ENCODE data around the gene URB1.
"Not testable (repeated sequence)": the region's sequence is repeated elsewhere in the genome, so short reads cannot be mapped to it uniquely, and the experiment has no call there.

URB1 gene, protein sequence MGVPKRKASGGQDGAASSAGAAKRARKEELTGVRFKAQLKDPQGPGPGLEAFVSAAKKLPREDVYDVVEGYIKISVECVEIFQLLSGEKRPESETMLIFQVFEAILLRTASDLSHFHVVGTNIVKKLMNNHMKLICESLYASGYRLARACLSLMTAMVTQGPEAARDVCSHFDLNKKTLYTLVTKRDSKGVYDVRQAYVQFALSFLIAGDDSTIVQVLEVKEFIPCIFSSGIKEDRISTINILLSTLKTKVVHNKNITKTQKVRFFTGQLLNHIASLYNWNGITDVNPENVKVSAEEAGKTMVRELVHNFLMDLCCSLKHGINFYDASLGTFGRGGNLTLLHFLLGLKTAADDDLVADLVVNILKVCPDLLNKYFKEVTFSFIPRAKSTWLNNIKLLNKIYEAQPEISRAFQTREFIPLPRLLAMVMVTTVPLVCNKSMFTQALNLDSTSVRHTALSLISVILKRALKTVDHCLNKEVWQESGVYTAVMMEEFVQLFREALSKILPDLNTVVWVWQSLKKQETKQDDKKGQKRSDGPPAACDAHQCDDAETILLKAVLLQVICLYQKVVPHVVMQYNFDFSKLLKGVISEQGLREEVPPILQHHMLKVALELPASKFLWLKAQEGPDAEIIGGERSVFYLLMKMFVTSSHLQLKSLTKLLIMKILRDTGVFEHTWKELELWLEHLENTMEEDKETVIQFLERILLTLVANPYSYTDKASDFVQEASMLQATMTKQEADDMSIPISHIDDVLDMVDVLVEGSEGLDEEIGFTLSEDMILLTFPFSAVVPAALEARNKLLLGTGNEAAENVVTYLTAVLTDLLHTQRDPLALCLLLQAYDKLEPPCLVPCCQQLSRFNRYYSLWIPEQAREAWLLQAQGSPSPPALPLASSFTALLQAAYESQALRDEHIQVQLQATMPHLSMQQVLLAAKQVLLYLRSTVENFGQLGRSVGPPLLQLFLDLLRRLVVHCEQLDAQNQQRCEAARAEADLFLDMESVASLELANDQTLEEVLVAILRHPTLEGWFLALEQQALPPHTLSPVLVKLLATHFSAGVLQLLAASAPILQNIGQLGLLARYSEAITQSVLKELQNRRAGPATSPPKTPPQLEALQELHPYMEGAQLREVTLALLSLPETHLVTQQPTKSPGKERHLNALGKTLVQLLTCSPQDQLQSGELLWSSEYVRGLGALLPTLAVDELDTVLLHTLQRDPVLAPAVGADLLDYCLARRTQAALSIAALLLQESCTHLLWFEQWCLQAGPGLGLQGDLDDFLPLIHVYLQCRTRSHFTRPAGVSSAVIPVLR (N-terminal part only)

DNA sequence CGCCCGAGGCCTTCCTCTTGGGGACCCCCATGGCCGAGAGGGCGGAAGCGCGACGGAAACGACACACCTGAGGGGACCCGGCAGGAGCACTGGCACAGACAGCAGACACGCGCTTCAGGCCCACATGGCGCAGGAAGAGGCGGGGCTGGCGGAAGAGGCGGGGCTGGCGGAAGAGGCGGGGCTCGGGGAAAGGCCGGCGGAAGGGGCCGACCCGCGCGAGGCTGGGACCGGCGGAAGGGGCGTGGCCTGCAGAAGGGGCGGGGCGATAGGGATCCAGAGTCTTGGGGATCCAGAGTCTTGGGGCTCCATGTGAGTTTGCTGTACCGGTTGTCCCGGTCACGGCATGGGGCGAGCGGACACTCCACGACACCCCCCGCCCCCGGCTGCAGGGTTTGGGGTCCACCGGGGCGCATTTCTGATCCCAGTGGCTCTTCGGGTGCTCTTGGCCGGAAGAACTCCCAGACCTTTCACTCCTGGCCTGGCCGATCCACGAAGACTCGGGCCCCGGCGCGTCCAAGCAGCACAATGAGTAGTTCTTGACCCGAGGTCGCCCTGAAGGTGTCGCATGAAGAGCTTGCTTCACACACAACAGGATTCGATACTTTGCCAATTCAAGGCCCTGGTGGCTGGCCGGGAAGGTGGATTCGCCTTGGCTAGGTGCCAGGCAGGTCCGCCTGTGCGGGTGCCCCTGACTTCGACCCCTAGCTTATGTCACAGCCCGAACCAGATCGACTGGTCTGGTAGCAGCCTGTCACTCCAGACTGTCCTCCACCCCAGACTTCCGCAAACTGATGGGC is at the start of gene URB1:
Gene URB1 (minus strand): TSS at position 133 of the 797 bp plus-strand sequence. CDS start 102 bp downstream, at position 31.
- peak; percentile 97 for DNase-seq (ENCODE audit: low read depth)

DNA sequence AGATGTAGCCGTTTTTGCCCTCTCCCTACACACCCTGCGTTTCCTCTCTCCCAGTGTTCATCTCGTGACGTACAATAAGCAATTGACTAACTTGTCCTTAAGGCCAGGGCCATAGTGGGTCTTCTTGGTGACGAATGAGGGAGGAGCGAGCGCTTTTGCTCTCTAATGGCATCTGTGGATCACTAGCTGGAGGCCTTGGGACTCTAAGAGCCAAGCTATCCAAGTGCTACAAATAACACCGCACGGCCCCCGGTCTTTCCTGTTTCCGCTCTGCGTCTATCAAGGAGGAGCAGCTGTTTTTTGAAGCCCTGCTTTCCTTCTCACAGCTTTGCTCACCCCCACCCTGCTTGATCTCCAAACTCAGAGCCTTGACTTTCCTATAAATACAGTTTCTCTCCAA is 44.9 kb upstream of the URB1 start:
- no peak for DNase-seq (ENCODE audit: low read depth)

DNA sequence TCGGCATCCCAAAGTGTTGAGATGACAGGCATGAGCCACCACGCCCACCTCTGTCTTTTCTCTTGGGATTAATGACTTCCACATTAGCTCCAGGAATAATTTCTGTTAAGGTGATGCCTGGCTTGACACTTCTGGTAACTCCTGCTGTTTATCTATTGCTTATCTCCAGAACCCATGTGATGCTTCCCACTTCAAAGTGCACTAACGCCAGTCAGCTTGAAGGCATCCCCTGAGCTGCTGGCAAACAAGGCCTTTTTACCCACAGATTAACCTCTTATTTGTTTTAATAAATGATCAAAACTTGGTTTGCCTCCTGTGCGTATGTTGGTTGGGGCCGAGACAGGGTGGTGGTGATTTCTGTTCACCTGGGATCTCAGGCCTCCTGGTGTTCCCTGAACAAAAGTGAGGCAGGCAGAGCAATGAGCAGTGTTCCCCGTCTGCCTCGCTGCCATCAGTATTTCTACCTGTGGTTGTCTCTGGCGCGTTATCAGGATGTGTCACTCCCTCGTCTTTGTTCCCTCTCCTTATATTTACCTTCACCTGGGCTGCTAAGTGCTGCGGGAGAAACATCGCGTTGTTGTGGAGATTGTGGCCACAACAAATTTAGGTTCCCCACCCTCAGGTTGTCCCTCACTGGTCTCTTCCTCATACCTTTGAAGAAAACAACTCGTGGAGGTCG is 40.3 kb upstream of the URB1 start:
- not testable (repeated sequence) for DNase-seq (ENCODE audit: low read depth)

DNA sequence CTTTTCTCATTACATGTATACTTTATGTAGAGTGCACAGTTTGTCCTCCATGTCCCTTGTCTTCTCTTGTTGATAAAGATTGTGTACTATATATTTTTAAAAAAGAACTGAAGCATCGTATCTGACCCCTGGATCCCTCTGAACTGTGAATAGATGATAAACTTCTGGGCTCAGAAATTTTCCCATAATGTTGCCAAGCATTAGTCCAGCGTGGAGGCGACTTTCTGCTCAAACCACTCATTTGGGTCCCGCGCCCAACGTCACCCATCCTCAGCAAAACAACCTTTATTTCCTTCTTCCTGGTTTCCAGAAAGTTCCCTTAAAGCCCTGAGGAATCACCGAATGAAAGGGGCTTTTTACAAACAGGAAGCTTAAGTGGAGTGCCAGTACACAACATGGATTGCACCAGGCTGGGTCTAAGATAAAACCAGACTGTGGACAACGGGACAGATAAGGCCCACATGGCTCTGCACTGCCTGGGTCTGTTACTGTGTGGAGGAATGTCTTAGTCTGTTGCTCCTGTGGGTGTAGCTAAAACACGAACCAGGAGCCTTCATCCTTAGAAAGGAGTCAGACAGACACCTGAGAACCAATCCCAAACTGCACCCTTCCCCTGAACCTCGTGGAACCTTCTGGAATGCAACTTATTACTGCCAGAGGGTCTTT is 35.3 kb upstream of the URB1 start:
- DNase-seq (ENCODE audit: low read depth) = no peak

DNA sequence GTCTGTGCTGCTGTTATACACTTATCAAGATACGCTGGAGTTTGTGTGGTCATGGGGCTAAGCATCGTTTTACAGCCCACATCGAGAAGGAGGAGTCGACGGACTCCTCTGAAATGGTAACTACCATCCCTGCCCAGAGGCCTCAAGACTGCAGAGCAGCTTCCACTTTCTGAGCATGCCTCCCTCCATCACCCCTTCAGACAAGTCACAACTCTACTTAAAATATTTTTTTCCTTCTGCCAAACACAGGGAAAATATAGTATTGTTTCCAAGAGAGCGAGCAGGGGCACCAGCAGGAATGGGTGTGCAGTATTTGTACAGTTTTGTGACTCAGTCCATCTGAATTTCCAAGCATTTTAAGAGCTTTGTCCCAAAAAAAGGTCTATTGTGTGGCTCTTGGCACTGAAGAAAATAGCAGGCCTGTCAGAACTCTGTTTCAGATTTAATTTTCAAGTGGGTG is 33.8 kb upstream of the URB1 start:
- no peak for DNase-seq (ENCODE audit: low read depth)

DNA sequence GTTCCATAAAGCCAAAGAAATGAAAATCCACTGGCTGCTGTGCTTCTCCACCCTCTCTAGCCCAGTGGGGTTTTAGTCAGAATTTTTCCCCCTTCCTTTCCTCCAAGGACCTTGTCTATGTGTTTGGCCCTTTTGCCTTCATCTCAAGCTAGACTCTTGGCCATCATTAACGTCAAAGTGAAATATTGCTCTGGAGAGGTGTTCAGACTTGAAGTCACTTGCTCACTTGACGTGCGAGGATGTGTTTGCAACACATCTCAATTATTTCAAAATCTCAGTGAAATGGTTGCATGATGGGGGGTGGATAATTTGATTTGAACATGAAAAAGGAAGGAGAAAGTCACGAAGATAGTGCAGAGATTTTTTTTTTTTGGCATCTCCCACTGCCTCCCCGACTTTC is 33.3 kb upstream of the URB1 start:
- no peak for DNase-seq (ENCODE audit: low read depth)

DNA sequence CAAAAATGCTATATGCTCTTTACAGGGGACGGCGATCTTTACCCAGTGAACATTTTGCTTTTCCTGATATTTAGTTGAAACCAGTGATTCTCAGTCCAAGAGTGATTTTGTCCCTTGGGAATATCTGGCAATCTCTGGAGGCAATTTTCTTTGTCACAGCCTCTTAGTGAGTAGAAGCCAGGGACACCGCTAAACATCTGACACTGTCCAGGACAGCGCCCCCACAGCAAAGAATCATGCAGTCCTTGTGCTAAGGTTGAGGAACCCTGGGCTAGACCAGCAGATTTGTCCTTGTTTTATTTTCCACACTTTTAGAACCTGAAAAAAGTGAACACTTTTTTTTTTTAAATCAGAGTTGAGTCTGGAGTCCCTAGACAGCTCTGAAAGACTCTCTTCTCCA is 32.8 kb upstream of the URB1 start:
- DNase-seq (ENCODE audit: low read depth) = no peak

DNA sequence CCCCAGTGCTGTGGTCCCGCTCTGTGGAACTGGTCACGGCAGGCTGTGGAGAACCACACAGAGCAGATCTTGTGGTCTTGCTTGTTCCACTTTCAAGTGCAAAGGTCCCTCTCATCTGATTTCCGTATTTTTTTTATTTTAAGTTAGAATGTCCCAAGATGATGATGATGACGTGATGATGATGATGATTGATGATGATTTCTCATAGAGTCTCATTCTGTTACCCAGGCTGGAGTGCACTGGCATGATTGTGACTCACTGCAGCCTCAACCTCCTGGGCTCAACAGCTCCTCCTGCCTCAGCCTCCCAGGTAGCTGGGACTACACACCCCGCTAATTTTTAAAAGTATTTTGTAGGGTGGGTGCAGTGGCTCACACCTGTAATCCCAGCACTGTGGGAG is 31.9 kb upstream of the URB1 start:
- no peak for DNase-seq (ENCODE audit: low read depth)

DNA sequence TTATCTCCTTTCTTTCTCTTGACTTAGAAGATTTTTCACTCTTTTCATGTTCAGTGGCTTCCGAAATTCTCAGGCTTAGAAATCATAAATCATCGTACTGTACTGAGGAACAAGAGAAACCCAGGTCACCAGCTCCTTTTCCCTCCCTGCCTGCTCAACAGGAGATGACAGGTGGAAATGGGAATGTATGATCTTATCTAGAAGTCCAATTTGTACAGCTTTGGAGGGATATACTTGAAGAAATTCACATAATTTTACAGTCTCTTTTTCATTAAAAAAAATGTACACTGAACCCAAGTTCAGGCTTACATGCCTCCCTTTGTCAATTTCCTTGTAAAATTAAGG is 31.4 kb upstream of the URB1 start:
- no peak for DNase-seq (ENCODE audit: low read depth)

DNA sequence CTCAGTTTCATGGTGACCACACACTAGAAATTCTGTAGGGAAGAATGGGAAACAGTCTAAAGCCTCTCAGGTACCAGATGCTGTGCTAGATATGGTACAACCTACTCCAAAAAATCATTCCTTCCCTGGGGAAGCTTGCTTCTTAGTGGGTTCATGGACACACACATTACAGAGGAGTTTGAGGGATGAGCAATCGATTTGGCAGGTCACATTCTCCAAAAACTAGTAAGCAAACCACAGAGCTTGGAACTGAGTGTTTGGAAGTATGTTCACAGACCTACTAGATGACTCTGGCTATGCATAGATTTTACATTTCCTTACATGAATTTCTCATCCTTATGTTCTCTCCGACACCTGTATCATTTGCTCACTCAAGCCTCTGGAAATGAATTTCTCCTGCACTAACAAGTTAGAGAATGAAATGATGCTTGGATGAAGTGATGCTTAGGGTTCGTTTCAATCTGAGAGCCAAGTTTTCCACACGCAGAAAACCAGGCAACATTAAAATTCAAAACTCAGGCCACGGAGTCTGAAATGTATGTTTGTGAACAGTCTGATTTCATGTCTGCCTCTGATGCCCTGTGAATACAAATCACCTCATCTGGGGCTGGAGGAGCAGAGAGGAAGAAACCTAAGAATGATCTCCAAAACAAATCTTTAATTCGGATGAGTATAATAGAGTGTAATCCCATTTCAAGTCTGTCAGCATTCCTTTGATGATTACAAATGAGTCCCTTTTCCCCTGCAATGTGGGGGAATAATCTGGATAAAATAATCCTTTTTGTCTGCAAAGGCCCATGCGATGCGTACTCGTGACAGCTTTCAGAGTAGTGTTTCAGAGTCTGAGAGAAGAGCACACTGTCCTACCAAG is 30.7 kb upstream of the URB1 start:
- DNase-seq (ENCODE audit: low read depth) = no peak

DNA sequence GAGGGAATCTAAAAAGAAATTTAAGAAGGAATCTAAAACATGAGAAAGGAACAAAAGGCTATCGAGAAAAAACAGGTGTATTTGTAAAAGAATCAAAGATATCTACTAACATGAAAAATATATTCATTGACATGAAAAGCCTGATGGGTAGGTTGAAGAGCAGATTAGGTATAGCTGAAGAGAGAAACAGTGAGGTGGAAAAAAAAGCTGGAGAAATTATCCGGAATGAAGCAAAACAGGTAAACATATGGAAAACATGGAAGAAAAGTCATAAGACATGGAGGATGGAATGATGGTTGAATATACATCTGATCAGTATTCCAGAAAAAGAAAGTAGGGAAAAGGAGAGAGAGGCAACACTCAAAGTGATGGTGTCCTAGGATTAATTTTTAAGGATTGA is 29.3 kb upstream of the URB1 start:
- DNase-seq (ENCODE audit: low read depth) = no peak

DNA sequence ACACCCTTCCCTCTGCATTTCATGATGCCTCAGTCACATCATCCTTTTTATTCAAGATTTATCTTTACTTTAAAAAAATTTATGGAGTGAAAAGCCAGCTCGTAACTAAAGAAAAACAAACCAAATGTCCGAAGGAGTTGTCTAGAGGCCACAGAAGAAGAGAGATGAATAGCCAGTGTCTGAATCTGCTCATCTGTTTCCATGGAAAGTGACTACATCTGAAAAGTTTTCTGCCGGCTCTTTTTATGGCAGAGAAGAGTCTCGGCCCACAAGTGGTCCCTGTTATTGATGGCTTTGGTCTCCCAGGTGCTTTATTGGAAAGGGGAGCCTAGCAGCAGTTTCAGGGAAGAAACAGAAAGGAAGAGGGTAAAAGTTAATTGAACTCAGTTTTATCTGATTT is 25.3 kb upstream of the URB1 start:
- no peak for DNase-seq (ENCODE audit: low read depth)

DNA sequence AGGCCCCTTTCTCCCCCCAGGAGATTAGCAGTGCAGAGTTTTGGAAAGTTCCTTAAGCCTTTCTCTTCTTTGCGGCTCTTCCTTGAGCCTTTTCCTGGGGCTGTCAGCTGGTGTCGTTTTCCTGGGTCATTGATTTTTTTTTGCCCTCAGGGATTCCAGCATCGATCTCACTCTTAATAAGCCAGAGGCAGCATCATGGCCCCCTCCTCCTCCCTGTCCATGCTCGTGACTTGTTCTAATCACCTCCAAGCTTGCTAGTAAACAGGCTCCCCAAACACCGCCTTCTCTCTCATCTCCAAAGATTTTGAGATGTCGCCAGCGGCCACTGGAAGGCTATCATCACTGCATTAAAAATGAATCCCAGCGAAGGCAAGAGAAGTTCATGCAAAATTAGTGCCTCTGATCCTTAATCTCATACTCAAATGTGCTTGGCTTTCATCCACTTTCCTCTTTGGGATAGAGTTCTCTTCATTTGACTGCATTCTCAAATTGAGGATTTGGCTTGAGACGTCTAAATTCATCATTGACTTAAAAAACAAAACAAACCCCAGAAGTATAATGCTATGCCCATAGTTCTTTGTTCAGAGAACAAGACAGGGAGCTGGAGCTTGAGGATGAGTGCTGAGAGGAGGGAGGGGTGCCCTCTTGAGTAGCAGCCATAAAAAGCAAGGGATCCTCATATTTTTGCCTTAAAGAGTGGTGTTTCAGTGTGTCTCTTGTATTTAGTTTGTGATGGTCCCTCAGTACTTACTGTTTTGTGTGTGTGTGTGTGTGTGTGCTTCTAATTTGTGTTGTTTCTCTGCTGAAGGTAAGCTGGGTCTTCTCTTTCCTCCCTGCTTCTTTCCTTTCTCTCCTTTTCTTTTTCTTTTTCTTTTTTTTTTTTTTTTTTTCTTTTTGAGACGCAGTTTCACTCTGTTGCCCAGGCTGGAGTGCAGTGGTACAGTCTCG is 22.9 kb upstream of the URB1 start:
- DNase-seq (ENCODE audit: low read depth) = no peak

DNA sequence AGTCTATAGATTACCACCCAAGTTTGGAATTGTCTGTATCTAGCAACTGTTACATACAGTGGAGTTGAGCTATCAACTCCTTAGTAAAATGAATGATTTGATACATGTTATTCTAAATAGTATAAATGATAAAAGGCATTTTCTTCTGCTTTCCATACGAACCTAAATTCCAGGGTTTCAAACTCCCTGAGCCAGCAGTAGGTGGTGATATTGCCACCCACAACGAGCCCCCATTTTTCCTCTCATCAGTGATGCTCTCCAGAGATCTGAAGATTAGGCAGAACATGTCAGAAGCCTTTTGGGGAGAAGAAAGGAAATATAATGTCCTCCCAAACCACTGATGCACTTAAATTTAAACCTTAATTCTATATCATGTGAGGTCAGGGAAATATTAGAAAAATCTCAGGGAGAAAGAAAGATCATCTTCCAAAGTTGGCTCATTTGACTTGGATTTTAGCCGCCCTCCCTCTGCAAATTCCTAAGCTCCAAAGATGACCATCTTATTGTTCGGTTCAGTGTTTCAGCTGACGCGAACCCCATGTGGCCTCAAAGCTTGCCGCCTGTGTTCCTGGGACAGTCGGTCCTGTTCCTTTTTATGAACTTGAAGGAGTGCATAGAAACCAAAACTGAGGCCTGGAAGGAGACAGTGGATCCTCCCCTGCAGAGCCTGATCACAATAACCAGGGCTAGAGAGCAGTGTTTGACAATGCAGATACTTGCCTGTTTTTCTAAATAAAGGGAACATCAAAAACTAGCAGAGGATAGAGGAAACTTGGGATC is 22.0 kb upstream of the URB1 start:
- DNase-seq (ENCODE audit: low read depth) = no peak

DNA sequence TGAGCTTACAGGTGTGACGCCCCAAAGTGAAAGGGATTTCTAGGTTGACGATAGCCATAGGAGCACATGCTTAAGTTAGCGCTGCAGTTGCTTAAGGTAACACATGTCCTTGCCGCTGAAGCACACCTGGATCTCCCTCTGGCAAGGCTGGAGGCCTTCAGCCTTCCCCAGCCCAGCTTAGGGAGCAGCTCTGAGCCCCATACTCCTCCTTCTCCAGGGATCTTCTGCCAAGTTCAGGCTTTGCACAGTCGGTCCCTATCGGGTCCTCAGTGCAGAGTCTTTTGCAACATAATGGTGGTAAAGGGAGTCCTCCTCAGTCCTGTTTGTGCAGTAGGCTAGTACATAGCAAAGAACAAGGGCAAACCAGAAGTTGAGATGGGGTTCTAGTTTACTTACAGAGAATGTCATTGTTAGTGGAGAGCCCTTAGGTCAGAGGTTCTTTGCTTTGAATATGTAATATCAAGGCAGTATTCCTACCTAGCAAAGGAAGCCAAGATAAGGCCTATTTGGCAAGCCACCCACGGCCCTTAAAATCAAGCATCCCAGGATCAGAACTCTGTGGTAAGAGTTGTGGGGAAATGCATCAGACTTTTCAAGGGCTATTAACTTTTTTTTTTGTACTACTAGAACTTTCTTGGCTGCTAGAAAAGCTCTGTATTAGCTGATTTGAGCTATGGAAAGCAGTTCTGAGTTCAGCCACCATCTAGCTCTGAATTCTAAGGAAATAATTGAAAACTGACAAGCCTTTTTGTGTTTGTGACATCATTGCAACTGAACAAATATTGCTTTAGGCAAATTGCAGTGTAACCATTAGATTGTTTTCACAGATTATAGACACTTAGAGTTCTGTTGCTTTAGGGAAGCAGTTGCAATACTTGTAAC is 21.1 kb upstream of the URB1 start:
- no peak for DNase-seq (ENCODE audit: low read depth)

DNA sequence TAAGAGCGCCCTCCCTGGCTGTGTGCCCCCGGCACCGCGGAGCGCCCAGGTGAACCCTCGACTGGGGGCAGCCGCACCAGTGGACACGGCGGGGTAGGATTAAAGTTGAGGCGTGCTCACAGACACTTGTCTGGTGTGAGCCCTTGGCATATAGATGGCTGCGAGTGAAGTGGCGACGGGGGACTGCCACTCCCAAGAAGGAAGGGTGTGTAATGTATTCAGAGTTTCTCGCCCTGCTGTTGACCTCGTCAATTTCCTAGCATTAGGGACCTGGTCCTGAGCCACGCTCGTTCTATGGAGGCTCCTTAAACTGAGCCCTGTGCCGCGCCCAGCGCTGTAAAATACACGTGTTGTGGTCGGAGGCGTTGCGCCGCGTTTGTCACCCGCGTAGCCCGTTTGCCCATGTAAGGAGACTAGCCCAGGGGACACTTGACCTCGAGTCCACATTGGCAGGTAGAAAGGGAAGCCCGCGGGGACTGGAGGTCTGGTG is 20.2 kb upstream of the URB1 start:
- no peak for DNase-seq (ENCODE audit: low read depth)

Measured in activated T-cell treated with anti-CD3 and anti-CD28 coated beads for 1 hour (primary cell).